Activated CD4-positive, alpha-beta memory T cell treated with anti-CD3 and anti-CD28 coated beads for 36 hours (primary cell): ENCODE data around the gene SKIC8. TPM values are rescaled to one million over a fixed set of nuclear protein-coding genes. Genes with fewer than 3 reads are reported as not detected.
"Not testable (repeated sequence)": the region's sequence is repeated elsewhere in the genome, so short reads cannot be mapped to it uniquely, and the experiment has no call there.

Experiments
- CTCF ChIA-PET: fragments of 350-600 bp; sonication (Branson Sonifier 250); formaldehyde crosslinking; loops from one replicate; lab custom pipeline; 2021; ENCODE audit warnings: antibody characterized with exemption, inconsistent platforms; lab: Charles Lee
- POLR2A ChIA-PET: fragments of 350-600 bp; sonication (Branson Sonifier 250); formaldehyde crosslinking; loops from one replicate; lab custom pipeline; 2021; ENCODE audit warnings: antibody characterized with exemption; lab: Charles Lee
- DNase-seq: peaks from one replicate; pipeline ENCODE4 v3.0.0-alpha.2; 2020
- H3K27ac Mint-ChIP-seq: one replicate; pipeline ENCODE4 v1.8.0; 2021; ENCODE audit warnings: mixed read lengths
- H3K27me3 Mint-ChIP-seq: one replicate; pipeline ENCODE4 v1.8.0; 2021; ENCODE audit warnings: mixed read lengths
- H3K36me3 Mint-ChIP-seq: one replicate; pipeline ENCODE4 v1.8.0; 2021; ENCODE audit warnings: mixed read lengths
- H3K4me1 Mint-ChIP-seq: one replicate; pipeline ENCODE4 v1.8.0; 2021; ENCODE audit warnings: low read depth, mixed read lengths
- H3K4me3 Mint-ChIP-seq: one replicate; pipeline ENCODE4 v1.8.0; 2021; ENCODE audit warnings: mild to moderate bottlenecking, mixed read lengths
- H3K9me3 Mint-ChIP-seq: one replicate; pipeline ENCODE4 v1.8.0; 2021; ENCODE audit warnings: mixed read lengths
- intact Hi-C: fragments of 100-400 bp; cut with micrococcal nuclease; formaldehyde crosslinking; loops from one replicate; pipeline ENCODE4 v1.15.1; 2023
- total RNA-seq, 2 experiments: library from RNA; stranded (reverse); gene quantifications; one replicate each; pipeline ENCODE4 v1.2.3, GENCODE V29; 2021

SKIC8 gene
- total RNA-seq, 2 experiments from 2014 or later: 50.1 to 51.3 TPM

GRCh38 chr15:78263907-78264303 lies 35.5 kb downstream of the SKIC8 start:
- Mint-ChIP-seq H3K36me3 (no peaks in the 10 kb centered on the region), H3K27ac (no peak overlapping the region), H3K4me1 (peaks cover 25% of the 10 kb centered on the region), H3K4me3 (peak overlapping the region; percentile 59), H3K27me3 (no peaks in the 10 kb centered on the region), H3K9me3 (no peaks in the 10 kb centered on the region)
- intact Hi-C loops: loop anchor here (2.0 kb wide), 1 partner anchor 35 kb away; the partner anchor contains the start of gene SKIC8
- DNase-seq: no peak
- POLR2A ChIA-PET: interaction anchor here (1.9 to 5.6 kb wide), 2 partner anchors 35 to 174 kb away, joined by 13 to 34 read pairs; partner anchors contain the start of genes IREB2 and SKIC8
- CTCF ChIA-PET: interaction anchor here (0.8 to 2.7 kb wide), 8 partner anchors 35 to 1928 kb away, joined by 3 to 15 read pairs (median 6); partner anchors contain the start of genes CIB2, IREB2 and SKIC8

GRCh38 chr15:78263351-78263781 lies 36.0 kb downstream of the SKIC8 start:
- ChIA-PET POLR2A (no interaction called here), CTCF (interaction anchor here (1.2 kb wide), 1 partner anchor 1927 kb away, joined by 3 read pairs; no protein-coding TSS in a partner anchor)
- intact Hi-C loops: no loop called here
- H3K4me3 Mint-ChIP-seq: peak overlapping the region; percentile 59
- no peaks in the 10 kb centered on the region for H3K27me3 Mint-ChIP-seq
- no peaks in the 10 kb centered on the region for H3K9me3 Mint-ChIP-seq
- no peaks in the 10 kb centered on the region for H3K36me3 Mint-ChIP-seq
- DNase-seq: peak; percentile 11
- H3K27ac Mint-ChIP-seq: no peak overlapping the region
- peaks cover 23% of the 10 kb centered on the region for H3K4me1 Mint-ChIP-seq

DNA sequence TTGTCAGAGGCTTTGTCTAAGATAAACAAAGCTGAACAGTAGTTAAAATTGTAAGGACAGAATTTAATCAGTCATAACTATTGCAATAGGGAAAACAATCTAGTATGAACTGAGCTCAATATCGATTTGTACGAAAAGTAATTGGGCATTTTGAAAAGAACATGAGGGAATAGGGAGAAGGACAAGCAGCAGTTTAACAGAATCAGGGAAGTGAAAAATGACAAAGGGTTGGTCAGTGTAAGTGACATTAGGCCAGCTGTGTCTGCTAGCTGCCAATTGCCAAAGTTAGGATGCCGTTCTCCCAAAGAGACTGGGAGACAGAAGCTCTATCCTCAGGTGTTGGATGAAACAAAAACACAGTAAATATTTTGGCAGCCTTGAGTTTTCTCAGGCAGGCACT lies 38.3 kb downstream of the SKIC8 start:
- ChIA-PET POLR2A (no interaction called here), CTCF (interaction anchor here (0.7 to 1.2 kb wide), 4 partner anchors 21 to 353 kb away, joined by 3 read pairs; no protein-coding TSS in a partner anchor)
- Mint-ChIP-seq H3K9me3 (no peaks in the 10 kb centered on the region), H3K4me3 (no peak overlapping the region), H3K36me3 (no peaks in the 10 kb centered on the region), H3K27me3 (no peaks in the 10 kb centered on the region), H3K27ac (no peak overlapping the region), H3K4me1 (peaks cover 11% of the 10 kb centered on the region)
- no peak for DNase-seq
- intact Hi-C loops: no loop called here

GRCh38 chr15:78260489-78260888 lies 38.9 kb downstream of the SKIC8 start:
- no peak for DNase-seq
- Mint-ChIP-seq H3K4me1 (peaks cover 5% of the 10 kb centered on the region), H3K27me3 (no peaks in the 10 kb centered on the region), H3K27ac (no peak overlapping the region), H3K36me3 (no peaks in the 10 kb centered on the region), H3K9me3 (no peaks in the 10 kb centered on the region), H3K4me3 (no peak overlapping the region)
- CTCF ChIA-PET: interaction anchor here (0.8 to 1.2 kb wide), 3 partner anchors 20 to 352 kb away, joined by 3 read pairs; no protein-coding TSS in a partner anchor
- intact Hi-C loops: no loop called here
- POLR2A ChIA-PET: no interaction called here

GRCh38 chr15:78259232-78259631 lies 40.2 kb downstream of the SKIC8 start:
- Mint-ChIP-seq H3K27ac (no peak overlapping the region), H3K4me1 (peaks cover 2% of the 10 kb centered on the region), H3K9me3 (no peaks in the 10 kb centered on the region), H3K36me3 (no peaks in the 10 kb centered on the region), H3K27me3 (no peaks in the 10 kb centered on the region), H3K4me3 (no peak overlapping the region)
- ChIA-PET POLR2A (no interaction called here), CTCF (interaction anchor here (2.4 kb wide), 1 partner anchor 151 kb away, joined by 6 read pairs; no protein-coding TSS in a partner anchor)
- DNase-seq: no peak
- intact Hi-C loops: no loop called here

GRCh38 chr15:78257681-78258080 lies 41.7 kb downstream of the SKIC8 start:
- Mint-ChIP-seq H3K27ac (no peak overlapping the region), H3K4me1 (no peaks in the 10 kb centered on the region), H3K36me3 (no peaks in the 10 kb centered on the region), H3K27me3 (no peaks in the 10 kb centered on the region), H3K4me3 (no peak overlapping the region), H3K9me3 (no peaks in the 10 kb centered on the region)
- no peak for DNase-seq
- intact Hi-C loops: no loop called here
- ChIA-PET POLR2A (no interaction called here), CTCF (interaction anchor here (1.1 to 2.4 kb wide), 4 partner anchors 16 to 298 kb away, joined by 6 to 14 read pairs (median 8); no protein-coding TSS in a partner anchor)

- Mint-ChIP-seq H3K27me3 (no peaks in the 10 kb centered on the region), H3K9me3 (no peaks in the 10 kb centered on the region), H3K36me3 (no peaks in the 10 kb centered on the region), H3K27ac (no peak overlapping the region), H3K4me1 (no peaks in the 10 kb centered on the region), H3K4me3 (no peak overlapping the region)
- CTCF ChIA-PET: no interaction called here
- intact Hi-C loops: no loop called here
- no peak for DNase-seq
- POLR2A ChIA-PET: no interaction called here
These were observed 43.4 kb downstream of the SKIC8 start for GRCh38 chr15:78256044-78256437.

GRCh38 chr15:78255421-78256043 lies 43.9 kb downstream of the SKIC8 start:
- Mint-ChIP-seq H3K9me3 (no peaks in the 10 kb centered on the region), H3K27ac (no peak overlapping the region), H3K4me1 (no peaks in the 10 kb centered on the region), H3K27me3 (no peaks in the 10 kb centered on the region), H3K36me3 (no peaks in the 10 kb centered on the region), H3K4me3 (no peak overlapping the region)
- ChIA-PET POLR2A (no interaction called here), CTCF (no interaction called here)
- DNase-seq: no peak
- intact Hi-C loops: no loop called here

DNA sequence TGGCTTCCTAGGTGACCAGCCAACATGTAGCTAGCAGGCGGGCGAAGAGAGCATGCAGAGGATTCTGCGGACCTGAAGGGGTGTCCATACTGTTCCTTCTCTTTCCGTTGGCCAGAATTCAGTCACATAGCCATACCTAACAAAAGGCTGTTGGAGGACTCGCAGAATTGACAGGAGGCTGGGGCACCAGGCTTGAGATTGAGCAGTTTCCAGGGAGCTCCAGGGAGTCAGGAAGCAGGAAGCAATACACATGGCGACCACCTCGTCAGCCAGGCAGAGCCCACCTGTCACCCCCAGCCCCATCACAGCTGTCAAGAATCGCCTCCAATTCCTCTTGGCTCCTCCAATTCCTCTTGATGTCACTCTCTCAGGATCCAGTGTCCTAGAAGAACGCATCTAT lies 48.3 kb downstream of the SKIC8 start:
- no peak for DNase-seq
- no peak overlapping the region for H3K4me3 Mint-ChIP-seq
- H3K36me3 Mint-ChIP-seq: no peaks in the 10 kb centered on the region
- H3K27me3 Mint-ChIP-seq: no peaks in the 10 kb centered on the region
- ChIA-PET CTCF (interaction anchor here (1.4 kb wide), 1 partner anchor 143 kb away, joined by 4 read pairs; no protein-coding TSS in a partner anchor), POLR2A (no interaction called here)
- H3K9me3 Mint-ChIP-seq: no peaks in the 10 kb centered on the region
- intact Hi-C loops: no loop called here
- H3K27ac Mint-ChIP-seq: no peak overlapping the region
- H3K4me1 Mint-ChIP-seq: no peaks in the 10 kb centered on the region

- H3K36me3 Mint-ChIP-seq: no peaks in the 10 kb centered on the region
- no peak overlapping the region for H3K27ac Mint-ChIP-seq
- H3K27me3 Mint-ChIP-seq: no peaks in the 10 kb centered on the region
- CTCF ChIA-PET: interaction anchor here (1.4 kb wide), 1 partner anchor 53 kb away, joined by 6 read pairs; no protein-coding TSS in a partner anchor
- no peaks in the 10 kb centered on the region for H3K9me3 Mint-ChIP-seq
- DNase-seq: no peak
- no peak overlapping the region for H3K4me3 Mint-ChIP-seq
- POLR2A ChIA-PET: no interaction called here
- H3K4me1 Mint-ChIP-seq: no peaks in the 10 kb centered on the region
- intact Hi-C loops: no loop called here
These were observed 50.3 kb downstream of the SKIC8 start for GRCh38 chr15:78249131-78249530.

GRCh38 chr15:78247911-78248310 lies 51.5 kb downstream of the SKIC8 start:
- H3K4me3 Mint-ChIP-seq: no peak overlapping the region
- no peaks in the 10 kb centered on the region for H3K27me3 Mint-ChIP-seq
- no peaks in the 10 kb centered on the region for H3K4me1 Mint-ChIP-seq
- POLR2A ChIA-PET: no interaction called here
- CTCF ChIA-PET: no interaction called here
- no peaks in the 10 kb centered on the region for H3K9me3 Mint-ChIP-seq
- no peaks in the 10 kb centered on the region for H3K36me3 Mint-ChIP-seq
- DNase-seq: no peak
- intact Hi-C loops: no loop called here
- no peak overlapping the region for H3K27ac Mint-ChIP-seq

- POLR2A ChIA-PET: not testable (repeated sequence)
- CTCF ChIA-PET: interaction anchor here (0.8 to 8.6 kb wide), 3 partner anchors 51 to 336 kb away, joined by 4 to 136 read pairs (median 5); no protein-coding TSS in a partner anchor
These were observed 53.3 kb downstream of the SKIC8 start for GRCh38 chr15:78245976-78246620.

More at GRCh38 chr15:78245976-78246620, 53.3 kb downstream of the SKIC8 start:
- H3K4me1 Mint-ChIP-seq, H3K4me3 Mint-ChIP-seq, intact Hi-C loops, H3K27me3 Mint-ChIP-seq, H3K9me3 Mint-ChIP-seq, DNase-seq, H3K36me3 Mint-ChIP-seq, H3K27ac Mint-ChIP-seq: not testable (repeated sequence)
